AG09309 (cell line): ENCODE measurements around the gene CACNA1C.
"Not testable (repeated sequence)": the region's sequence is repeated elsewhere in the genome, so short reads cannot be mapped to it uniquely, and the experiment has no call there.

Experiments used
- DNase-seq: peaks from one replicate; pipeline ENCODE4 v3.0.0-alpha.2; 2010; ENCODE audit warnings: low read depth
- H3K4me3 ChIP-seq: 2 replicates; pipeline ENCODE4 v1.5.1; 2011; ENCODE audit warnings: mild to moderate bottlenecking, low read depth, low read length, moderate library complexity; ENCODE audit not compliant: control insufficient read depth
- CTCF ChIP-seq: IDR thresholded peaks from 2 replicates; pipeline ENCODE4 v1.5.1; 2011; ENCODE audit warnings: mild to moderate bottlenecking, low read depth, low read length, inconsistent platforms; ENCODE audit not compliant: insufficient read depth, control insufficient read depth; ENCODE audit errors: missing control alignments

CACNA1C gene

GRCh38 chr12:2733493-2734355 is 680.9 kb downstream of the CACNA1C start:
- DNase-seq, result no peak

GRCh38 chr12:2735432-2735831 is 682.6 kb downstream of the CACNA1C start:
- TF ChIP-seq CTCF, result no peak
- H3K4me3 ChIP-seq, result no peak overlapping the region
- no peak for DNase-seq

More at GRCh38 chr12:2733493-2734355, 680.9 kb downstream of the CACNA1C start:
- H3K4me3 ChIP-seq, result no peak overlapping the region
- peak; percentile 5 for TF ChIP-seq CTCF

- no peak for DNase-seq
- no peak for TF ChIP-seq CTCF
- no peak overlapping the region for H3K4me3 ChIP-seq
Observed at GRCh38 chr12:2737656-2738241, 685.0 kb downstream of the CACNA1C start.

DNA sequence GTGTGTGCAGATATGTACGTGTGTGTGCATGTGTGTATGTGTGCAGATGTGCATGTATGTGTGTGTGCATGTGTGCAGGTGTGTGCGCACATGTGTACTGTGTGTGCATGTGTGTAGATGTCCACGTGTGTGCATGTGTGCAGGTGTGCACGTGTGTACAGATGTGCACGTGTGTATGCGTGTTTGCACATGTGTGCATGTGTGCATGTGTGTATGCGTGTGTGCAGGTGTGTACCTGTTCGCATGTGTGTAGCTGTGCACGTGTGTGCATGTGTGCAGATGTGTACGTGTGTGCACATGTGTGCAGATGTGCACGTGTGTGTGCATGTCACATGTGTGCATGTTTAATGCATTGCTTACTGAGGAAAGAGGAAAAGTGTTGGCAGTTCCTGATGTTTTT is 686.3 kb downstream of the CACNA1C start:
- TF ChIP-seq CTCF, result no peak
- no peak overlapping the region for H3K4me3 ChIP-seq

DNA sequence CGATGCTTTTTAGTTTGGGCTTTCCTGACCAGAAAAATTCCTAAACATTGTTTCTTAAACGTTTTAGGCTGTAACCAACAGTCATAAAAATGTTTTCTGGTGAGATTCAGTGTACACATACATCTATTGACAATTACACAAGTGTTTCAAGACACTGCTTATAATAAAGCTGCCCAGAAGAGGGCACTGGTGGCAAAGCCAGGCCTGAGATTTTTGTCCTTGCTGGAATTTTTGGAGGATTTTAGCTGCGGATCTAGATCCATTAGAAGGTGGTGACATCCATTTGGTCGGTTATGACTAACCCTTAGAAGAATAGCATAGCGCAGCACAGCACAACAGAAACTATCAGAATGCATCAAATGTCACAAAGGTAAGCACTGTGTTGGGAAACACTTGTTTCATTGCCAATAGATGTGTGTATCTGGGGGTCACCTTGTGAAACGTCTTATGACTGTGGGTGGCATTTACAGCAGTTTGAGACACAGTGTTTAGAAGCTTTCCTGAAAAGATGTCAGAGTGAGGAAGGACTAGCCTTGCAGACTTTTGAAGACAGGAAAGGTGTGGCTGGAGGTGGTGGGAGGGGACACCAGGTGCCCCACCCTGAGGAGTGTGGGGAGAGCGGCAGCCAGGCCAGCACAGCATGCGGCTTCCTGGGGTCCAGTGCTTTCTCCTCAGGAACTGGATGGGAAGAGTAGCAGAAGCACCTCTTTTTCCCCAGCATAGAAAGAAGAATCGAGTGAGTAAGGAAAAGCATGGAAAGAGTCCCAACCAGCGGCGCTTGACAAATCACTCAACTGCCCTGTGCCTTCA is 687.2 kb downstream of the CACNA1C start:
- no peak overlapping the region for H3K4me3 ChIP-seq
- peak; percentile 34 for DNase-seq
- peak; percentile 61 for TF ChIP-seq CTCF

More for the DNA sequence above, 686.3 kb downstream of the CACNA1C start:
- no peak for DNase-seq

GRCh38 chr12:2742037-2742436 is 689.2 kb downstream of the CACNA1C start:
- not testable (repeated sequence) for DNase-seq, H3K4me3 ChIP-seq
